Measurements from ENCODE around the gene BID.

BID gene

DNA sequence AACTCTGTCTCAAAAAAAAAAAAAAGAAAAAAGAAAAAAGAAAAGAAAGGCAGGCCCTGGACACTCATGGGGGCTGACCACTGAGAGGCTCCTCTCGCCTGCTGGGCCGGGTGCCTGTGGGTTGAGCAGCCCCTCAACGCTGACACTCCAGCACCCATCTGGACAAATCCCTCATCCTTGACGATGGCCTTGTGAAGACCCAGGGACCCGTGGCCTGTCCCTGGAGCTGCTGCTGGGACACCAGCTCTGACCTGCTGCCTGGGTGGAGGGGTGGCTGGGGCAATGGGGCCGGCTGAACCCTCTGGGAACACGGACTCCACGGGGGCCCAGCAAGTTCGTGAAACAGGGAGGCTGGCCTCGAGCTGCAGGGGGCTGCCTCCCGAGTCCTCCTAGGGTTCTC lies 10.5 kb upstream of the BID start:
- DNase-seq: no peak
- H3K23ac ChIP-seq (ENCODE audit: low read length): no peak overlapping the region
- H3K4me3 ChIP-seq (ENCODE audit: low read depth, low read length): no peak overlapping the region
- H3K9ac ChIP-seq (ENCODE audit: low read length): no peak overlapping the region
- H4K91ac ChIP-seq (ENCODE audit: low read depth, low read length): no peak overlapping the region
- WGBS (ENCODE audit: extremely low coverage, insufficient coverage, insufficient read length): no CpG with 5 or more reads among the region's 11 CpGs
- H3K4ac ChIP-seq (ENCODE audit: low read depth, low read length): no peak overlapping the region
- H2AK5ac ChIP-seq (ENCODE audit: low read length): no peak overlapping the region
- peaks cover 1 to 5% of the 10 kb centered on the region in 2 experiments for H3K4me1 ChIP-seq (ENCODE audit: control insufficient read depth in 1 of 2, insufficient read depth in 2 of 2, low read length in 2 of 2)
- no peak overlapping the region for H3K4me2 ChIP-seq (ENCODE audit: low read length)
- no peaks in the 10 kb centered on the region for H3K79me2 ChIP-seq (ENCODE audit: control insufficient read depth, insufficient read depth, low read length, poor library complexity)
- no peak overlapping the region for H3K18ac ChIP-seq (ENCODE audit: low read length)
- no peak overlapping the region for H2AFZ ChIP-seq (ENCODE audit: insufficient read depth, low read length, poor library complexity)
- peaks cover under 1 to 8% of the 10 kb centered on the region in 2 experiments for H3K36me3 ChIP-seq (ENCODE audit: control insufficient read depth in 1 of 2, insufficient read depth in 2 of 2, low read length in 2 of 2)
- no peak overlapping the region for H2BK120ac ChIP-seq (ENCODE audit: insufficient read depth, low read length, poor library complexity)
- peaks cover 2% of the 10 kb centered on the region for H3K79me1 ChIP-seq (ENCODE audit: low read length)
- H2BK5ac ChIP-seq (ENCODE audit: low read depth, low read length, poor library complexity): no peak overlapping the region
- no peak overlapping the region for H4K12ac ChIP-seq (ENCODE audit: low read depth, low read length)
- no peaks in the 10 kb centered on the region for H3K9me3 ChIP-seq (ENCODE audit: insufficient read depth, low read depth, low read length)
- H2BK12ac ChIP-seq (ENCODE audit: low read length): no peak overlapping the region
- H3K14ac ChIP-seq (ENCODE audit: low read length): no peak overlapping the region
- no peak overlapping the region for H4K8ac ChIP-seq (ENCODE audit: low read depth, low read length)
- H3K27me3 ChIP-seq (ENCODE audit: insufficient read depth, low read length): no peaks in the 10 kb centered on the region
- H3K27ac ChIP-seq (ENCODE audit: low read depth, low read length): no peak overlapping the region

DNA sequence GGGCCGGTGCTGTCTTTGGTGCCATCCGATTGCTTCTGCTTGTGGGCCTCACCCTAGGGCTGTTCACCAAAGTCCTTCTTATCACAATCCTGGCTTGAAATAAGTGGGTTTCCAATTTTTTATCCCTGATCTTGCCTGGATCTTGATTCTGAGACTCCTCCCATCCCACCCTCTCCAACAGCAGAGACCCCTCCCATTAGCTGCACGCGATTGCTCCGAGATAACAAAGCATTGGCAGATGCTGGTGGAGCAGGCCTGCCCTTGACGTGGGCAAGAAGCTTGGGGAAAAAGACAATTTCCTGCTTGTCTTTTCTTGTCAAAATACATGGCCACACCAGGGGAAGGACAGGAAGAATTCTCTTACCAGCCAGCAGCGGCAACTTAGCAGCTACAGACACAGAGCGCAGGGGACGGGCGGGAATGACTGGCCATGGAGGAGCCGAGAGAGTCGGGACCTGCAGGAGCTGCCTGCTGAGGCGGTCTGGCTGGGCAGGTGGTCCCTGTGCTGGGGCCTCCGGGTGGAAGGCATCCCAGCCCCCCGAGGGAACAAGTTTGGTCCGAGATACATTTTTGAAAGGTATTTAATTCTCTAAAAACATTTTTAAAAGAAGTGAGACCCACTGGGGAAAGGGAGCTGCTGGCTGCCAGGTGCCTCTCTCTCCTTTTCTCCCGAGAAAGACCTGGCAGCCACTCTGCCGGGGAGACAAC lies 9.7 kb upstream of the BID start:
- H4K8ac ChIP-seq (ENCODE audit: low read depth, low read length): no peak overlapping the region
- DNase-seq: no peak
- no peaks in the 10 kb centered on the region for H3K27me3 ChIP-seq (ENCODE audit: insufficient read depth, low read length)
- no peak overlapping the region for H3K14ac ChIP-seq (ENCODE audit: low read length)
- H2BK120ac ChIP-seq (ENCODE audit: insufficient read depth, low read length, poor library complexity): no peak overlapping the region
- peaks cover 2% of the 10 kb centered on the region for H3K79me1 ChIP-seq (ENCODE audit: low read length)
- no peak overlapping the region for H3K23ac ChIP-seq (ENCODE audit: low read length)
- H2AK5ac ChIP-seq (ENCODE audit: low read length): no peak overlapping the region
- H3K4me1 ChIP-seq (ENCODE audit: control insufficient read depth in 1 of 2, insufficient read depth in 2 of 2, low read length in 2 of 2): peaks cover 1 to 5% of the 10 kb centered on the region in 2 experiments
- no CpG with 5 or more reads among the region's 18 CpGs for WGBS (ENCODE audit: extremely low coverage, insufficient coverage, insufficient read length)
- no peak overlapping the region for H2AFZ ChIP-seq (ENCODE audit: insufficient read depth, low read length, poor library complexity)
- no peak overlapping the region for H3K4me2 ChIP-seq (ENCODE audit: low read length)
- no peak overlapping the region for H2BK5ac ChIP-seq (ENCODE audit: low read depth, low read length, poor library complexity)
- H4K12ac ChIP-seq (ENCODE audit: low read depth, low read length): no peak overlapping the region
- no peak overlapping the region for H4K91ac ChIP-seq (ENCODE audit: low read depth, low read length)
- peaks cover 0 to 2% of the 10 kb centered on the region in 2 experiments for H3K36me3 ChIP-seq (ENCODE audit: control insufficient read depth in 1 of 2, insufficient read depth in 2 of 2, low read length in 2 of 2)
- no peak overlapping the region for H3K4me3 ChIP-seq (ENCODE audit: low read depth, low read length)
- H2BK12ac ChIP-seq (ENCODE audit: low read length): no peak overlapping the region
- no peak overlapping the region for H3K27ac ChIP-seq (ENCODE audit: low read depth, low read length)
- no peak overlapping the region for H3K18ac ChIP-seq (ENCODE audit: low read length)
- H3K4ac ChIP-seq (ENCODE audit: low read depth, low read length): no peak overlapping the region
- H3K79me2 ChIP-seq (ENCODE audit: control insufficient read depth, insufficient read depth, low read length, poor library complexity): no peaks in the 10 kb centered on the region
- H3K9me3 ChIP-seq (ENCODE audit: insufficient read depth, low read depth, low read length): no peaks in the 10 kb centered on the region
- no peak overlapping the region for H3K9ac ChIP-seq (ENCODE audit: low read length)

DNA sequence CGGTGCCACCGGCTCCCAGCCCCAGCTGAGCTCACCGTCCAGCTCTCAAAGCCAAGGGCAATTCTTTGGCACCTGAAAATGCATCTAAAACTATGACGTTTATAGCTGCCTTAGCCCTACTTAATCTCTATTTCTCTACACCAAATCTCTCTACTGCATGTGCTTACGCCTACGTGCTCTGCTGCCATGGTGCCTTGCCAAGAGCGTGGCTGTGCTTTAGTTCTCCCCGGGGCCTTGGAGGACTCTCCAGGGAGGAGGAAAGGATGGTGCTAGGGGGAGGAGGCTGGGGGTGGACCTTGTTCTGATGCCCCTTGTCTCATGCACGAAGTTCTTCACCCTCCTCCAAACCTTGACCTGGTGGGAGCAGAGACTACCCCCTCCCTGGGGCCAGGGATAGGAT lies 9.0 kb upstream of the BID start:
- no CpG with 5 or more reads among the region's 9 CpGs for WGBS (ENCODE audit: extremely low coverage, insufficient coverage, insufficient read length)
- no peak overlapping the region for H3K18ac ChIP-seq (ENCODE audit: low read length)

DNA sequence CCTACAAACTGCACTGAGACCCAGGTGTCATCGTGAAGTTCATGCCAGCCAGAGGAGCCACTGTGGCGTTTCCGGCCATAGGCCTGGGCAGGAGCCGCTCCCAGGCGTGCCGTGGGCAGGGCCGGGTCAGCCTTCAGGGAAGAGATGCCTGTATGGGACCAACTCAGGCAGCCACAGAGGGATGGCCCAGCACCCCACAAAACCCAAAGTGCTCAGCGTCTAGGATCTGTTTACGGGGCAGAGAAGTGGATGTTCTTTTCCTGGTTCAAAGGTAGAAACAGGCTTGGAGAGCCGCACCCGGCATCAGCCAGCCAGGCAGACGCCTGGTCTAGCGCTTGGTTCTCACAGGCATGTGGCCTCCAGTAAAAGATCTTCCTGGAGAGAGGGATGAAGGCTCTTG lies 8.4 kb upstream of the BID start:
- no CpG with 5 or more reads among the region's 13 CpGs for WGBS (ENCODE audit: extremely low coverage, insufficient coverage, insufficient read length)
- H3K27me3 ChIP-seq (ENCODE audit: insufficient read depth, low read length): no peaks in the 10 kb centered on the region
- no peak overlapping the region for H3K4me3 ChIP-seq (ENCODE audit: low read depth, low read length)
- no peaks in the 10 kb centered on the region for H3K9me3 ChIP-seq (ENCODE audit: insufficient read depth, low read depth, low read length)
- no peaks in the 10 kb centered on the region for H3K79me2 ChIP-seq (ENCODE audit: control insufficient read depth, insufficient read depth, low read length, poor library complexity)
- H3K27ac ChIP-seq (ENCODE audit: low read depth, low read length): no peak overlapping the region
- peaks cover 2% of the 10 kb centered on the region for H3K79me1 ChIP-seq (ENCODE audit: low read length)
- H2AFZ ChIP-seq (ENCODE audit: insufficient read depth, low read length, poor library complexity): no peak overlapping the region
- no peak overlapping the region for H3K4me2 ChIP-seq (ENCODE audit: low read length)
- H3K23ac ChIP-seq (ENCODE audit: low read length): no peak overlapping the region
- H3K14ac ChIP-seq (ENCODE audit: low read length): no peak overlapping the region
- no peak overlapping the region for H2BK5ac ChIP-seq (ENCODE audit: low read depth, low read length, poor library complexity)
- H3K9ac ChIP-seq (ENCODE audit: low read length): no peak overlapping the region
- no peak overlapping the region for H2AK5ac ChIP-seq (ENCODE audit: low read length)
- H3K18ac ChIP-seq (ENCODE audit: low read length): no peak overlapping the region
- H4K8ac ChIP-seq (ENCODE audit: low read depth, low read length): no peak overlapping the region
- no peak overlapping the region for H2BK12ac ChIP-seq (ENCODE audit: low read length)
- no peak overlapping the region for H3K4ac ChIP-seq (ENCODE audit: low read depth, low read length)
- no peak overlapping the region for H2BK120ac ChIP-seq (ENCODE audit: insufficient read depth, low read length, poor library complexity)
- no peak overlapping the region for H4K12ac ChIP-seq (ENCODE audit: low read depth, low read length)
- DNase-seq: no peak
- no peak overlapping the region for H4K91ac ChIP-seq (ENCODE audit: low read depth, low read length)
- no peaks in the 10 kb centered on the region for H3K36me3 ChIP-seq (ENCODE audit: control insufficient read depth in 1 of 2, insufficient read depth in 2 of 2, low read length in 2 of 2)
- peaks cover 1 to 5% of the 10 kb centered on the region in 2 experiments for H3K4me1 ChIP-seq (ENCODE audit: control insufficient read depth in 1 of 2, insufficient read depth in 2 of 2, low read length in 2 of 2)

More for the DNA sequence above, 9.0 kb upstream of the BID start:
- Histone ChIP-seq H3K14ac (ENCODE audit: low read length) (no peak overlapping the region), H3K79me1 (ENCODE audit: low read length) (peaks cover 2% of the 10 kb centered on the region), H2BK120ac (ENCODE audit: insufficient read depth, low read length, poor library complexity) (no peak overlapping the region), H3K23ac (ENCODE audit: low read length) (no peak overlapping the region), H3K4me1 (ENCODE audit: control insufficient read depth in 1 of 2, insufficient read depth in 2 of 2, low read length in 2 of 2) (peaks cover 1 to 5% of the 10 kb centered on the region in 2 experiments), H3K27ac (ENCODE audit: low read depth, low read length) (no peak overlapping the region), H4K8ac (ENCODE audit: low read depth, low read length) (no peak overlapping the region), H4K91ac (ENCODE audit: low read depth, low read length) (no peak overlapping the region), H4K12ac (ENCODE audit: low read depth, low read length) (no peak overlapping the region), H3K79me2 (ENCODE audit: control insufficient read depth, insufficient read depth, low read length, poor library complexity) (no peaks in the 10 kb centered on the region), H3K36me3 (ENCODE audit: control insufficient read depth in 1 of 2, insufficient read depth in 2 of 2, low read length in 2 of 2) (no peaks in the 10 kb centered on the region), H3K4ac (ENCODE audit: low read depth, low read length) (no peak overlapping the region), H3K27me3 (ENCODE audit: insufficient read depth, low read length) (no peaks in the 10 kb centered on the region), H3K9me3 (ENCODE audit: insufficient read depth, low read depth, low read length) (no peaks in the 10 kb centered on the region), H3K4me2 (ENCODE audit: low read length) (no peak overlapping the region), H2BK5ac (ENCODE audit: low read depth, low read length, poor library complexity) (no peak overlapping the region), H2BK12ac (ENCODE audit: low read length) (no peak overlapping the region), H3K4me3 (ENCODE audit: low read depth, low read length) (no peak overlapping the region), H3K9ac (ENCODE audit: low read length) (no peak overlapping the region), H2AFZ (ENCODE audit: insufficient read depth, low read length, poor library complexity) (no peak overlapping the region), H2AK5ac (ENCODE audit: low read length) (no peak overlapping the region)
- no peak for DNase-seq
